Natural killer cell (primary cell): Measurements from ENCODE around the gene CAMK2D. TPM values are rescaled to one million over a fixed set of nuclear protein-coding genes. Genes with fewer than 3 reads are reported as not detected.

Experiments
- ATAC-seq, 3 donors: fragments of 150-1000 bp in 2 of 3; fragments of 200-7000 bp in 1 of 3; cut with Tn5 transposase; 1 replicate in 1 of 3; 2 replicates in 2 of 3; pipeline ENCODE4 v1.10.0; 2021; ENCODE audit warnings: mild to moderate bottlenecking in 2 of 3, moderate library complexity in 2 of 3
- DNase-seq, 2 donors: peaks; one replicate each; pipeline versions ENCODE4 v3.0.0 to v3.0.0-alpha.2; 2013 to 2021; ENCODE audit warnings: mixed read lengths in 1 of 2
- H3K27ac ChIP-seq: one replicate; pipeline ENCODE4 v1.5.1; 2013; ENCODE audit warnings: mild to moderate bottlenecking, low read length
- H3K27me3 ChIP-seq: one replicate; pipeline ENCODE4 v1.6.1; 2013; ENCODE audit warnings: low read length; ENCODE audit not compliant: control insufficient read depth, insufficient read depth
- H3K36me3 ChIP-seq: one replicate; pipeline ENCODE4 v1.6.1; 2013; ENCODE audit warnings: low read length; ENCODE audit not compliant: control insufficient read depth, insufficient read depth
- H3K4me1 ChIP-seq: one replicate; pipeline ENCODE4 v1.6.1; 2013; ENCODE audit warnings: low read length; ENCODE audit not compliant: control insufficient read depth, insufficient read depth
- H3K4me3 ChIP-seq: one replicate; pipeline ENCODE4 v1.5.1; 2013; ENCODE audit warnings: low read length
- H3K9me3 ChIP-seq: one replicate; pipeline ENCODE4 v1.6.1; 2013; ENCODE audit warnings: low read length; ENCODE audit not compliant: control insufficient read depth, insufficient read depth
- H3K27ac Mint-ChIP-seq, 2 donors: one replicate each; pipeline ENCODE4 v1.8.0; 2022; ENCODE audit warnings: mild to moderate bottlenecking in 2 of 2, mixed read lengths in 2 of 2, moderate library complexity in 1 of 2
- H3K27me3 Mint-ChIP-seq, 2 donors: one replicate each; pipeline ENCODE4 v1.8.0; 2022; ENCODE audit warnings: low read depth in 2 of 2, mixed read lengths in 2 of 2
- H3K36me3 Mint-ChIP-seq: one replicate; pipeline ENCODE4 v1.8.0; 2022; ENCODE audit warnings: mixed read lengths
- H3K4me1 Mint-ChIP-seq, 2 donors: one replicate each; pipeline ENCODE4 v1.8.0; 2022; ENCODE audit warnings: mixed read lengths in 2 of 2
- H3K4me3 Mint-ChIP-seq: one replicate; pipeline ENCODE4 v1.8.0; 2022; ENCODE audit warnings: mild to moderate bottlenecking, moderate library complexity, mixed read lengths
- H3K9me3 Mint-ChIP-seq, 2 donors: one replicate each; pipeline ENCODE4 v1.8.0; 2022; ENCODE audit warnings: mixed read lengths in 2 of 2
- CTCF ChIP-seq: fragments of 200-600 bp; IDR thresholded peaks from one replicate; pipeline ENCODE4 v1.8.0; 2022; ENCODE audit warnings: antibody characterized with exemption
- WGBS: methylation state at CpG from one replicate; pipeline ENCODE4 v1.1.7; 2013; ENCODE audit warnings: missing lambda C conversion rate; ENCODE audit not compliant: insufficient coverage; 5-methylcytosine and 5-hydroxymethylcytosine counted together
- intact Hi-C: fragments of 100-400 bp; cut with micrococcal nuclease; formaldehyde crosslinking; loops from one replicate; pipeline ENCODE4 v1.14.2; 2022
- total RNA-seq, 4 donors: library from RNA; stranded (reverse); fragments of 120-200 nt in 1 of 4; gene quantifications; one replicate each; pipeline versions ENCODE4 v1.2.3 to v1.2.4, GENCODE V29; 2013 to 2022

CAMK2D gene
- total RNA-seq, 3 donors from 2014 or later (not counting 1 experiment from before 2014, with no cell fraction given) = 31.6 to 40.1 (median 34.5) TPM

DNA sequence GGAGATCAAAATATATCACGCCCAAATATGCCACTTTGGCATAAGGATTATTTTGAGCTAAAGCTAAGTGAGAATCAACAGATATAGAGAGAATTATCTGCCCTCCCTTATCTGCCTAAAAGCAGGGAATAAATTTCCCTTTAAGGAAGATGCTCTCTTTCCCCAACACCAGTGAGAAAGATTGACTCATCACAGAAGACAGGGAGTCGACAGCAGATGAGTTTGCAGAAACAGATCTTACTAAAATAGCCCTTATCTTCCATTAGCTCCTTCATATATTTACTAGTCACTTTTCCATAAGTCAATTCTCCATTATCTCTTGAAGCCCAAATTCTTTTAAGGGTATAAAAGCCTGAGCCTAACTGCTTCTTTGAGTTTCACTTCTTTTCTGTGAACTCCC, 156.6 kb downstream of the CAMK2D start:
- no peak overlapping the region for H3K4me3 Mint-ChIP-seq
- intact Hi-C loops = no loop called here
- DNase-seq (no peak), ATAC-seq (no peak)
- H3K4me1 Mint-ChIP-seq = peaks cover 7 to 8% of the 10 kb centered on the region in 2 donors
- H3K4me3 ChIP-seq = no peak overlapping the region
- no peaks in the 10 kb centered on the region for H3K9me3 ChIP-seq
- H3K27ac ChIP-seq = no peak overlapping the region
- WGBS = 78% methylated on average over 2 of the region's 2 CpGs
- H3K9me3 Mint-ChIP-seq = no peaks in the 10 kb centered on the region
- H3K36me3 ChIP-seq = no peaks in the 10 kb centered on the region
- no peak overlapping the region for H3K27ac Mint-ChIP-seq
- no peaks in the 10 kb centered on the region for H3K27me3 Mint-ChIP-seq
- no peaks in the 10 kb centered on the region for H3K36me3 Mint-ChIP-seq
- no peaks in the 10 kb centered on the region for H3K4me1 ChIP-seq
- no peaks in the 10 kb centered on the region for H3K27me3 ChIP-seq
- no peak for TF ChIP-seq CTCF

DNA sequence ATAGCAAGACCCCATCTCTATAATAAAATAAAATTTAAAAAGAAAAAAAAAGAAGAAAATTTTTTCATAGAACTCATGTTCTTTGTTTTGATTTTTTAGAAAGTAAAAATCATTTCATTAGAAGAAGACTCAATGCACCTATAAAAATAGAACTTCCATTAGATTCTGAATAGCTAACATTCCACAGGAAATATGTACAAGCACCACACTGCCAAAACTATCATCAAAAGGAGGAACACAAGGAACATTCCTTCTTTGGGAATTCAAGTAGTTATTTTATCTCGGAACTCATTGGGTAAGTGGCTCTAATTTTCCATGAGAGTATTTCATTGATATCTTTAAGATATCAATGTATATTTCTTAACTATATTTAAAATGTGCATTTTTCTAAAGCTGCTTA, 157.6 kb downstream of the CAMK2D start:
- Mint-ChIP-seq H3K4me1 (peaks cover 10 to 11% of the 10 kb centered on the region in 2 donors), H3K4me3 (no peak overlapping the region), H3K9me3 (no peaks in the 10 kb centered on the region), H3K36me3 (no peaks in the 10 kb centered on the region), H3K27ac (no peak overlapping the region), H3K27me3 (no peaks in the 10 kb centered on the region)
- no peak for ATAC-seq
- no CpG with 5 or more reads among the region's 1 CpG for WGBS
- intact Hi-C loops = no loop called here
- Histone ChIP-seq H3K36me3 (no peaks in the 10 kb centered on the region), H3K27ac (no peak overlapping the region), H3K27me3 (no peaks in the 10 kb centered on the region), H3K4me3 (no peak overlapping the region), H3K9me3 (no peaks in the 10 kb centered on the region), H3K4me1 (no peaks in the 10 kb centered on the region)
- no peak for DNase-seq
- no peak for TF ChIP-seq CTCF

GRCh38 chr4:113602646-113603228, 158.8 kb downstream of the CAMK2D start:
- no peak for ATAC-seq
- Mint-ChIP-seq H3K9me3 (no peaks in the 10 kb centered on the region), H3K27me3 (no peaks in the 10 kb centered on the region), H3K4me3 (no peak overlapping the region), H3K27ac (no peak overlapping the region), H3K36me3 (no peaks in the 10 kb centered on the region), H3K4me1 (peaks cover 10 to 11% of the 10 kb centered on the region in 2 donors)
- H3K27me3 ChIP-seq = no peaks in the 10 kb centered on the region
- no peaks in the 10 kb centered on the region for H3K36me3 ChIP-seq
- DNase-seq = no peak
- H3K9me3 ChIP-seq = no peaks in the 10 kb centered on the region
- intact Hi-C loops = no loop called here
- WGBS = 89% methylated on average over 7 of the region's 8 CpGs
- no peak for TF ChIP-seq CTCF
- no peak overlapping the region for H3K4me3 ChIP-seq
- H3K27ac ChIP-seq = no peak overlapping the region
- no peaks in the 10 kb centered on the region for H3K4me1 ChIP-seq

DNA sequence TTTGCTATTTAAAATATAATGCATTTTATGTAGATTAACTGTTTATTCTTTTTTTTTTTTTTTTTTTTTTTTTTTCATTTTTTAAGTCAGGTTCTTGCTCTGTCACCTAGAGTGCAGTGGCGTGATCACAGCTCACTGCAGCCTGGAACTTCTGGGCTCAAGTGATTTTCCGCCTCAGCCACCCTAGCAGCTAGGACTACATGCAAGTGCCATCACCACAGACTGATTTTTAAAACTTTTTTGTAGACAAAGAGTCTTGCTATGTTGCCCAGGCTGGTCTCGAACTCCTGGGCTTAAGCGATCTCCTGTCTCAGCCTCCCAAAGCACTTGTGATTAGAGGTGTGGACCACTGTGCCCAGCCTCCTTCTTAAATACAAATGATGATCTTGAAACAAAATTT, 159.9 kb downstream of the CAMK2D start:
- H3K27me3 Mint-ChIP-seq = no peaks in the 10 kb centered on the region
- no peak for ATAC-seq
- peaks cover 11 to 14% of the 10 kb centered on the region in 2 donors for H3K4me1 Mint-ChIP-seq
- H3K36me3 ChIP-seq = no peaks in the 10 kb centered on the region
- TF ChIP-seq CTCF = no peak
- H3K9me3 ChIP-seq = no peaks in the 10 kb centered on the region
- no peaks in the 10 kb centered on the region for H3K4me1 ChIP-seq
- H3K27ac ChIP-seq = no peak overlapping the region
- H3K36me3 Mint-ChIP-seq = no peaks in the 10 kb centered on the region
- H3K27ac Mint-ChIP-seq = no peak overlapping the region
- DNase-seq = no peak
- no peak overlapping the region for H3K4me3 Mint-ChIP-seq
- no peaks in the 10 kb centered on the region for H3K27me3 ChIP-seq
- WGBS = 97% methylated on average over 4 of the region's 4 CpGs
- intact Hi-C loops = no loop called here
- no peaks in the 10 kb centered on the region for H3K9me3 Mint-ChIP-seq
- H3K4me3 ChIP-seq = no peak overlapping the region
